CD4-positive, alpha-beta T cell treated with Interleukin-4 for 1 hour (primary cell): ENCODE measurements around the gene CACNA1B.

Experiments used
- DNase-seq, 2 donors: peaks; one replicate each; pipeline ENCODE4 v3.0.0-alpha.2; 2020 to 2022

Gene CACNA1B

GRCh38 chr9:138061631-138062030 lies 184.0 kb downstream of the CACNA1B start:
- DNase-seq = no peak

- no peak for DNase-seq
These were observed 184.6 kb downstream of the CACNA1B start for GRCh38 chr9:138062196-138062595.

GRCh38 chr9:138063033-138063432 lies 185.5 kb downstream of the CACNA1B start:
- no peak for DNase-seq

DNA sequence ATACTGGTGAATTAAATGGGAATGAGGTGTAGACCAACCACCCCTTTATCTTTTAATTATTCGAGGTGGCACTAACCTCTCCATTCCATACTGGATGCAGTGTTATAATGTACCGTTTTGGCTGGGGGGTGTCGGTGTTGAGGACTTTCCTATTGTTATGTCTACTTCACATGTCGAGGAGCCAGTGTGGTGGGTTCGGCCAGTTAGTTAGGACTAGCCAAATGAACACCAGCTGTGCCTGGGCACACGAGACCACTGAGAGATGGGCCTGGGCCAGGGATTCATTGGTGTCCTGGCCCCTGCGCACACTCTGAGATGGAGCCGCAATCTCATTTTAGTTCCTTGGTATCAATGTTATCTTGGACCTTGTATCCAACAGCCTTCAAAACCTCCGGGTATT lies 186.2 kb downstream of the CACNA1B start:
- no peak for DNase-seq

DNA sequence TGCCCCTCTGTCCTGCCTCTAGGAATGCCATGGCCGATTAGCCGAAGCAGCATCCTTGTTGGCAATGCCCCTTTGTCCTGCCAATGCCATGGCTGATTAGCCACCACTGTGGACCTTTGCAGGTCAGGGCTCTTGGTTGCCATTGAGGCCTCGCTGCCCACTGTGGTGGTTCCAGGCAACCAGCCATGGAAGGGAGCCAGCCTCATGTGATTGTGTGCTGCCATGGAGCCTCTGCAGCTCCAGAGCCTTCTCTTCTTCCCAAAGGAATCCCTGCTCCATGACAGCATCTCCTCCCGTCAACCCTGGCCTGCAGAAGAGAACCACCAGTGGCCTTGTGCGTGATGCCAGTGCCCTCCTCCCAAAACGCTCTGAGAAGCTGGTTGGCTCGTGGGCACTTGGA lies 187.0 kb downstream of the CACNA1B start:
- no peak for DNase-seq

- DNase-seq = no peak
These were observed 187.7 kb downstream of the CACNA1B start for GRCh38 chr9:138065287-138065686.

- no peak for DNase-seq
These were observed 188.5 kb downstream of the CACNA1B start for GRCh38 chr9:138066049-138066448.

DNA sequence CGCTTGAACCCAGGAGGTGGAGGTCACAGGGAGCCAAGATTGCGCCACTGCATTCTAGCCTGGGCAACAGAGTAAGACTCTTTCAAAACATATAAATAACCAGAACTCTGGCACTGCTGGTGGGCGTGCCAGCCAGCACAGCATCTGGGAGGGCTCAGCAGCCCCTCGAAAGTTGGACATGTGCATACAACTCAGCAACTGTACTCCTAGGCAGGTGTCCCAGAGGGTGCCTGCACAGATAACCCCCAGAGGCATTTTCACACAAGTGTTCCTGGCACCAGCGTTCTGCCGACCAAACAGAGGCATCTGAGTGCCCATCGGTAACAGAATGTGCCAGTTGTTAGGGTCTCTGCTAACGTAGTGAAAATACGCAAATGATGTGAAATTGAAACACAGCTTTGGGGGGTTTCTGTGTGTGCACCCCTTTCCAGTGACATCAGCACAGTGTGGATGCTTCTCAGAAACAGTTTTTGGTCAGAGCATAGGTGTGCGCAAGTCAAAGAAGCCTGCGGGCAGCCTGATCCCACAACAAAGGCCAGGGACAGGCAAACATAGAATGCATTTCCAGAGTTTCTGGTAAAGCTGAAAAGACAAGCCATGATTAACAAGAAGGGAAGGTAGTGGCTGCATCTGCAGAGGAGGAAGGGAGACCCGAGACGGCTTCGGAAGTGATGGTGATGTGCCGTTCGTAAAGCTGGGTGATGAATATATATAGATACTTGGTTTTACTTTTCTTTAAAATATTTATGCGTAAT lies 190.2 kb downstream of the CACNA1B start:
- DNase-seq = no peak

- no peak for DNase-seq
These were observed 191.0 kb downstream of the CACNA1B start for GRCh38 chr9:138068601-138069035.

DNA sequence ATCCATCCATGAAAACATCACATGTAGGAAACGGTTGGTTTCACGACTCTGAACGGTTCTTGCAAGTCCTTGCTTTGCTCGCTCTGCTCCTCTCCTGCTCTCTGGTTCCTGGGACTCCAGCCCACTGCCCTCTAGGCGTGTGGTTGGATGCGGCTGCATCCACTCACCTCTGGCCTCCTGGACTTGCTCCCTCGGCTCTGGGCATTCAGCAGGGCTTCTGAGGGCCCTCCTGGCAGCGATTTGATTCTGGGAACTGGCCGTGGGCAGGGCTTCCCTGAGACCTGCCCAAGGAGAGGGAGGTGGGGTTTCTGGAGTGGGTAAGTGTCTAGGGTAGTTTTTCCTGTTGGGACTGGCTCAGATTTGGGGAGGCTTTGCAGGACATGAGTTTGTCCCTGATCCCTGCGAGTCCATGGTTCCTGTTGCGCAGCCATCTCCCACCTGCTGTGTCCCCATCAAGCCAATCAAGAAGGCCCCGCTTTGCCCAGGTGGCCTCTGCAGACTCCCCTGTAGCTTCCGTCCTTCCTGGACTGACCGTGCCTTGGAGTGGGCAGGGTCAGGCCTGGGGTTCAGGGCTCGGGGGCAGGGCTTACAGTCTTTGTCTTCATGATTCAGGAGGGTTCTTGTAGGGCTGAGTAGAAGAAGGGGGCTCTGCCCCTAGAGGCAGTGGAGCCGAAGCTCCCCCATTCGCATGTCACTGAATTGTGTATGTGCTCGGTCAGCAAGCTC lies 192.3 kb downstream of the CACNA1B start:
- peak in 1 of 2 donors; percentile 5 for DNase-seq

DNA sequence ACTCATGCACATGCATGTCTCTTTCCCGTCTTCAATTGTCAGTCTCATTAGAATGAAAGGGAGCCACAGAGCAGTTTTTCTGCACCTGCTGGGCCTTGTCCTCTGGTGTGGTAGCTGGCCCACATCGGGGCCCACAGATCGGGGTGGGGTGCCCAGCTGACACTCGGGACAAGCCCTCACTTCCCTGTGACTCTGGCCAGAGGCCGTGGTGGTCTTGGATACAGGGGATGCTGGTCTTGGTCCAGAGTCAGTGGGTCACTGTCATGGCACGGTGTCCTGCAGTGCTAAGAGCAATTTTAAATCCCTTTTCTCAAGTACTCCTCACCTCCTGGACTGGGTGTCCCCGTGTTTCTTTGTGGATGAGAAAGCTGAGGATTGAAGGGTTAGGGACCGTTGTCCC lies 193.2 kb downstream of the CACNA1B start:
- no peak for DNase-seq

GRCh38 chr9:138071292-138071691 lies 193.7 kb downstream of the CACNA1B start:
- DNase-seq = no peak

GRCh38 chr9:138071731-138072130 lies 194.1 kb downstream of the CACNA1B start:
- no peak for DNase-seq

DNA sequence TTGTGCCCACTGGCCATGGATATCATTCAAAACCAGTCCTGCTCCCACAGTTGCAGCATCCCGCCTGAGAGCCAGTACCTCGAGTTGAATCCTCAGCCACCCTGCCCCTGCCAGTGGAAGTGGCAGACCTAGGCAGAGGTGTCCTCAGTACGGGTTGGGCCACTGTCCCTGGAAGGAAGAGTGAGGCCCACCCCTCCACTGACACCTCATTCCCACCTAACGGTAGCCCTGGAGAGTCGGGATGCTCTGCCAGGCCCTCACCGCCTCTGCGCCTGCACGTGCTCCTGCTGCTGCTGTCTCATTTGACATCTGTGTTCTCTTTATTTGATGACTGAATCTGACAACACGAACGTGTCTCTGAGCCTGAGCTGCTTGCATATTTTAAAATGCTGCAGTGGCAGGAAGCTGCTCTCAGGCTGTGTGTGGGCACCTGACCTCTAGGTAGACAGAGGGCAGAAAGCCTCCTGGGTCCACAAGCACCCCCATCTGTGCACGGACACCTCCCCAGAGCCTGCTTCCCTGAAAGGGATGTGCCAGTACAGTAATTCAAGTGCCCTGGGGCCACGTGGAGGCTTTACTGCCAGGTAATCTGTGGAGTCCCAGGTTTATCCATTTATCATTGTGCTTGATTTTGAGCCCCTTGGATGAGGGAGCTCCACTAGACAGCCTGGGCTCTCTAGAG lies 194.7 kb downstream of the CACNA1B start:
- no peak for DNase-seq

GRCh38 chr9:138072897-138073296 lies 195.3 kb downstream of the CACNA1B start:
- no peak for DNase-seq

DNA sequence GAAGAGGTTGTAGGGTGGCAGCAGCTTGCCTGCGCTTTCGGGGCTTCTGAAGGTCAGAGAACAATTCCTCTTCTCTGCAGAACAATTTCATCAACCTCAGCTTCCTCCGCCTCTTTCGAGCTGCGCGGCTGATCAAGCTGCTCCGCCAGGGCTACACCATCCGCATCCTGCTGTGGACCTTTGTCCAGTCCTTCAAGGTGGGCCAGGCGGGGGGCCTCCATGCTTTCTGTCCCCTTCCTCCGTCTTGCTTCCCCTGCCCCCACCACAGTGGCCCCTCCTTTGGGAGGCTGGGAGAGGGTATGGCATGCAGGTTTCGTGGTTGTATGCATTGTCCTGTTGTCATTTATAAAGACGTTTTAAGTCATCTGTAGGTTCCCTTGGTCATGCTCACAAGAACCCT lies 195.8 kb downstream of the CACNA1B start:
- DNase-seq = no peak

GRCh38 chr9:138073808-138074207 lies 196.2 kb downstream of the CACNA1B start:
- DNase-seq = no peak

- DNase-seq = no peak
These were observed 196.9 kb downstream of the CACNA1B start for GRCh38 chr9:138074516-138074915.

DNA sequence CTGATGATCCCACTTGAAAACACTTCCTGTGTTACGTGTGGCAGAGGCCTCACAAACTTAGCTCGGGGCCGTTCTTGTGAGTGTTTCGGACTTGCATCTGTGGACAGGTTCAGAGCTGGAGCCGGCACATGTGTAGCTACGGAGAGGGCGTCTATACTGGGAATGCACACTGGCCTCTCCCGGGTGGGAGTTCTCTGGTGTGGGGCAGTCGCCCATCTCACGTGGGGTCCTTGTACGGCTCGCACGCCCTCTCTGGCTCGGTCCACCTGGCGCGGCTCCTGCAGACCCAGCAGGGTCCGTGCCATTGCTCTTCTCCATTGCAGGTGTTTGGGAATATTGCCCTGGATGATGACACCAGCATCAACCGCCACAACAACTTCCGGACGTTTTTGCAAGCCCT lies 197.9 kb downstream of the CACNA1B start:
- DNase-seq = no peak

- no peak for DNase-seq
These were observed 198.5 kb downstream of the CACNA1B start for GRCh38 chr9:138075961-138076649.

DNA sequence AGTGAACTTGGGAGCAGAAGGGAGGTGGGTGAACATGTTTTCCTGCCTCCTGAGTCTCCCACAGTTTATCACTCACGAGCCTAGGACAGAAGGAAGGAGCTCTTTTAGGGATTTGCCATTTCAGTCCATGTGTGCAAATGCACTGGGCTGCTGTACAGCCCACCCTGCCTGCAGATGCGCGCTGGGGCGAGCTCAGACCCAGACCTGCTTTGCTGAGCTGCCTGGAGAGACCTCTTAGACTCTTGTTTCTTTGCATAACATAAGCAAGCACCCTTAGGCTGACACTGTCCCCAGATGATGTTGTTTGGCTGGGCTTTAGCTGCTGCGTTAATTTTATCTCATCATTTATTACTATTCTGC lies 199.0 kb downstream of the CACNA1B start:
- DNase-seq = no peak

DNA sequence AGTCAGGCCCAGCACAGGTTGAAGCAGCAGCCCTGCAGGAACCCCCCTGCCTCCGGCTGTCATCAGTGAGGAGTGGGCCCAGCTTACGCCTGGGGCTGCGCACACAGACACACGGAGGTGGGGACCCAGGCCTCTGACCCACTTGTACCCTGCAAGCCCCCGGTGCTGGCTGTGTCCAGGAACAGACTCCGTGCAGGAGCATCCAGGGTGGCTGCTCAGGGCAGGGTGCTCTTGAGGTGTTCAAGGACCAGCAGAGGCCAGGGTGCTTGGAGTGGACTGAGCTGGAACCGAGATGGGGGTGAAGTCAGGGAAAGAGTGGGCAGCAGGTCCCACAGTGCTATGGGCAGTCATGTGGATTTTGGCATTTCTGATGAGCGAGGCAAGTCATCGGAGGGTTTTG lies 199.5 kb downstream of the CACNA1B start:
- no peak for DNase-seq

DNA sequence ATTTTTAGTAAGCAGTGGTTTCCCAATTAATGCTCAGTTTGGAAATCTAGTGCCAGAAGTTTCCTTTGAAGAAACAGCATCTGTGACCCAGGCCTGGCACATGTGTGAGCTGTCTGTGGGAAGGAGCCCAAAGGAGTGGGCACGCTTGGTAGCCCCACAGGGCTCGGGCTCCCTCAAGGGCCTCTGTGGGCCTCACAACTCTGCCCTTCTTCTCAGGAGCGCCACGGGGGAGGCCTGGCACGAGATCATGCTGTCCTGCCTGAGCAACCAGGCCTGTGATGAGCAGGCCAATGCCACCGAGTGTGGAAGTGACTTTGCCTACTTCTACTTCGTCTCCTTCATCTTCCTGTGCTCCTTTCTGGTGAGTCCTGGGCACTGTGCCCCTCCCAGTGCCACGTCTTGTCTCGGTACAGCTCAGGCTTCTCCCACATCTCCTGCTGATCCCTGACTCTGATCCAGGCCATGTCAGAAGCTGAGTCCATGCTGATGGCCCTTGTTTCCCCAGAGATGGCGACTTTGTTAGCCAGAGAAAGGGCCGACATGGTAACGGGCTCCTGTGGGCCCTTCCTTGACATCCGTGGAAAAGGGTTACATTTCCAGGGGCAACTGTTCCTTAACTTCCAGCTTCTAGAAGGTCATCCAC lies 200.4 kb downstream of the CACNA1B start:
- DNase-seq = no peak
